HG03159 (cell line): Measurements from ENCODE around the gene PSD.

Experiments
- ATAC-seq: cut with Tn5 transposase; IDR thresholded peaks from one replicate; pipeline ENCODE4 v1.9.1; 2021; ENCODE audit warnings: mild to moderate bottlenecking, moderate library complexity; ENCODE audit not compliant: unreplicated experiment

PSD gene

DNA sequence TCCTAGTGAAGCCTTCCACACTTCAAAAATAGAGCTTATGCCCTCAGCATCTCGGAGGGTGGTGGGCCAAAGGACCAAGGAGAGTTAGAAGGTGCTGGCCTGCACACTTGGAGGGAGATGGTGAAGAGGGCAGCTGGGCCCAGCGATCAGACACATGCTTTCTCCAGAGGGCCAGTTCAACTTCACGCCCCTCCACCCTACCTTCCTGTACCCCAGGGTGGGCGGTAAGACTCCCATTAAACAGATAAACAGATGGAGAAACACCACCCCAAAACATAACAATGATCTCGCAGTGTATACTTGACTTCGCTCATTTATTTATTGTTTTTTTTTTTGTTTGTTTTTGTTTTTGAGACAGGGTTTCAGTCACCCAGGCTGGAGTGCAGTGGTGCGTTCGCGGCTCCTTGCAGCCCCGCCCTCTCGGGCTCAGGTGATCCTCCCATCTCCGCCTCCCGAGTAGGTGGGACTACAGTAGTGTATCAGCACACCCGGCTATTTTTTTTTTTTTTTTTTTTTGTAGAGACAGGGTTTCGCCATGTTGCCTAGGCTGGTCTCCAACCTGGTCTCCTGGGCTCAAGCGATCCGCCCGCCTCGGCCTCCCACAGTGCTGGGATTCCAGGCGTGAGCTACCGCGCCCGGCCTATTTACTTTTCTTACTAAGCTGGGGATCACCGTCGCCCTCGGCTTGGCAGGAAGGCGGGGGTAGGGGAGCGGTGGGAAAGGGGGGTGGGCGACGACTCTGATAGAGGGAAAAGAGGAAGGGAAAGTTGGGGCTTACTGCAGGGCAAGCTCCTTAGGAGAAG, 30.9 kb upstream of the PSD start:
- ATAC-seq, result peak; percentile 51

DNA sequence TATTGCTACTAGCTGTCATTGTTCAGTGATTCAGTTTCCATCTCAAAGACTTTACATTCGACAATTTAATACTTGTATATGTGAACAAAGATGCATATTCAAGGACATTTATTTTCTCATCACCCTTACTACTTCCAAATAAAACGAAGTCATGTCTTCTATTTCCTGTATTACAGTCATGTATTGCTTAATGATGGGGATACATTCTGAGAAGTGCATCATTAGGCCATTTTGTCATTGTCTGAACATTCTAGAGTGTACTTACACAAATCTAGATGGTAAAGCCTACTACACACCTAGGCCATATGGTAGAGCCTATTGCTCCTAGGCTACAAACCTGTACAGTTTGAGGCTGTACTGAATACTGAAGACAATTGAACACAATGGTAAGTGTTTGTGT, 26.3 kb upstream of the PSD start:
- no peak for ATAC-seq

DNA sequence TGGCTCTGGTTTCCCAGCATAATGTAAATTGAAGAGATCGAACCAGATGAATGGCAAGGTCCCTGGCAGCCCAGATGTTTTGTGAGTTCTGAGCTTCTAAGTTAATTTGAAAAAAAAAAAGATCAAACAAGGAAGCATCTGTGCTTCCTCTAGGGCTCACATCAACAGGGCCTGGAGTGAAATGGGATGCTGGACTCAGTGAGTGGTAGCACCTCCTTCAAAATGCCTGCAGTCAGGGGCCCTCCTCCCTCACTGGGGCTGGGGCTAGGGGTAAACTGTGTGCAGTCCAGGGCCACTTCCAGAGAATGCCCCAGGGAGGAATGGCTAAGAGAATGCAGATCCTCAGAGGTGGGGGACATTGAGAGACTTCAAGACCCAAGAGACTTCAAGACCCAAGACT, 19.8 kb upstream of the PSD start:
- no peak for ATAC-seq

DNA sequence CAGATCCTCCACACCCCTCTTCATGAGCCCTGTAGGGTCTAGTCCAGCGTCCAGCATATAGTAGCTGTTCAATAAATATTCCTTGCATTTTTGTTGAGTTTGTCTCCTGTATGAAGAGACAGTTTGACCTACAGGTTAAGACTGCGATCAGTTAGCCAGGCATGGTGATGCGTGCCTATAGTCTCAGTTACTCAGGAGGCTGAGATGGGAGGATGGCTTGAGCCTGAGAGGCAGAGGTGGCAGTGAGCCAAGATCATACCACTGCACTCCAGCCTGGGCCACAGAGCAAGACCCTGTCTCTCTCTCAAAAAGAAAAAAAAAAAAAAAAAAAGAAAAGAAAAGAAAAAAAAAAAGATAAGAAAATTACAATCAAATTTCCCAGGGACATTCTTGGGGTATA, 18.9 kb upstream of the PSD start:
- ATAC-seq, result no peak

DNA sequence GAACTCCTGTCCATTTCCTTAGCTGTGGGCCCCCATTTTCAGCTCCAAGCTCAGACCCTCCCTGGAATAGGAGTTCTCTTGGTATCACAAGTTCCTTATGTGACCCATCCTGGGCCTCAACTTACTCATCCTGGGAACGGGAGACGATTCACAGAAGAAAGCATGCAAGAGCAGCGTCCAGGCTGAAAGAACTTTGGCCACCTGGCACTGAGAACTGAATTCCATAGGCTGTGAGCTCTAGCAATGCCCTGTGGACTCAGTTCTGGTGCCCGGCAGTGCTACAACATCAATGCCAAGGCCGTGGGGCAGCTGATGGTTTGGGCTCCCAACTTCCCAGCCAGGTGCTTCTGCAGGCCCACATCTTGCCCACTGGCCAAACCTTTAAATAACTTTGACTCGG, 17.7 kb upstream of the PSD start:
- no peak for ATAC-seq

DNA sequence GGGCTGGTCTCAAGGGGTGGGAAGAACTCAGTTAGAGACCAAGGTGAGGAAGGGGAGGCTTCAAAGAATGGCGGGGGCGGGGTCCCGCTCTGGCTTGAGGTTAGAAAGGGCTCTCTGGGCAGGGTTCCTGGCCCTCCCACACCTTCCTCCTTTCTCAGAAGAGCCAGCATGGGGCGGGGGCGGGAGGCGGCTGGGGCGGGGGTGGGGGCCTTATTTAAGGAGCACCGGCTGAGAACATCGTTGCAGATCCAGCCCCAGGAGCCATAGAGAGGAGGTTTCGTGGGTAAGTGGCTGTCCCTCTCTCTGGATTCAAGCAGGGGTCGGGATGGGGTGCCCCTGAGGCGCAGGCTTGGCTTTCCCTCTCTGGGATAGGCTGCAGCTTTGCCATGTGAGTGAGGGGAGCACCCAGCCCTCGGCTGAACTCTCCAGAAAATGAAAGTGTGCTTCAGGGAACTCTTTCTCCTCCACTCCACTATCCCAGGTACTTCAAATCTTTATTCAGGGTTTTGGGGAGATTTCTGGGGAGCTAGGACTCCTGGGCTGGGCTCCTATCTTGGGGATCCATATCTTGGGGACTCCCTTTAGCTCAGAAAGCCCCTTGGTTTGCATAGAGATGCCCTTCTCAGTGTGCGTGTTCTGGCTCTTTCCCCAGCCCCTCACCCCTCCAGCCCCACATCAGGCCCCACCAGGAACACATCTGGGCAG, 17.1 kb upstream of the PSD start:
- ATAC-seq, result no peak

DNA sequence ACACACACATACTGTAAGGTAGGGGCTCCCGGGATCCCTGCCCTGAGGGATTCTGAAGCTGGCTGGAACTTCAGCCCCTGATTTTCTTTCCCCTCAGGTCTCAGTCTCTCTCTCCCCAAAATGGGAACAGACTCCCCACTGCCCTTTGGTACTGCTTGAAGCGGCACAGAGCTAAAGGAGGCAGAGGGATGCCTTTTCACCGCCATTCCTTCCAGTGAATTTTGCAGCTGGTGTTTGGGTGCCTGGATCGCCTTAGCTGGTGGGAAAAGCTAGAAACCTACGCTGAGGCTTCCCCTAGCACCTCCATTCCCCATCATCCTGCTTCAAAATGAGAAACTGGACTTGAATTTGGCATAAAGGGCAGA, 16.5 kb upstream of the PSD start:
- ATAC-seq, result no peak

DNA sequence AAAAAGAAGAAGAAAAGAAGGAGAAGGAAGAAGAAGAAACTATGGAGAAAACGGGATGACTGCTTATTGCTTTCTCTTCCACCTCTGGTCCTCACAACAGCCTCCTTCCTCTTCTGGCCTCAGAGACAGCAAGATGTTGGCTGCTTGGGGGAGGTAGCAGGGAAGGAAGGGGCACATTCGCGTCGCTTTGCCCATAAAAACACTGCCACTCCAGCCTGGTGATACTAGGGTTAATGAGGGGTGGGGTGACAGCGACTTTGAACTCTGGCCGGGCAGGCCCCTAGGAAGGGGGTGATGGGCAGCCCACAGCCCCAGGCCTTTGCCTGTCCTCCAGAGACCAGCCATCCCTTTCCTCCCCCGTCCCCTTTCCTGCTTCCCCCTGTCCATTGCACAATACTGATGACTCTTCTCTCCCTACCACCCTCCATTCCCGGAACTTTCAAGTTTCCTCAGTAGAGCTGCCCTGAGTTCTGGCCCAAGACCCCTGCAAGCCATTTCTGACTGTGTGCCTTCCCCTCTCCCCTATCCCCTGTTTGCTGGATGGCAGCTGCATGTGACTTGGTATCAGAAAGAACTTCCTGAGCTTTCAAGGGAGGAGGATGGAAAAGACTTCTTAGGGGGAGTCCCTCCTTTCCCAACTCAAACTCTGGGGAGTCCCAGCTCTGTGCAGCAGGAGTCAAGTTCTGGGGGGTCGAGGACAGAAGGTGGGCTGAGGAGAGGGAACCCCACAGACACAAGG, 16.0 kb upstream of the PSD start:
- ATAC-seq, result no peak

DNA sequence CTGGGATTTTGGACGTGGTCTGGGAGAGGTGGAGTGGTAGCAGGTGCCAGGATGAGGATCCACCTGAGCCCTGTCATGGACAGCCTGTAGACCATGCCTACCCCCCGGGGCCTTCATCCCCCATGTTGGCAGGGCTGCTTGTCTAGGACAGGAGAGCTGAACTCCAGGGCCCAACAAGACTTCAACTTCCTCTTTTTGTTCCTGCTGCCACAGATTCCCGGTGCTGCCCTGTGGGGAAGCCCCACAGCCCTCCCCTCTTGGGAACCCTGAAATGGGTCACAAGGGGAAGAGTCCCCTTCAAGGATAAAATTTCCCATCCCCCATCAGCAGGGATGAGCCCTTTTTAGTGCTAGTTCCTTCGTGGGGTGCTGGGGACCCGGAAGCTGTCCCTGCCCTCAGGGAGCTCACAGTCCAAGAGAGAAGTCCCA, 15.0 kb upstream of the PSD start:
- ATAC-seq, result no peak

DNA sequence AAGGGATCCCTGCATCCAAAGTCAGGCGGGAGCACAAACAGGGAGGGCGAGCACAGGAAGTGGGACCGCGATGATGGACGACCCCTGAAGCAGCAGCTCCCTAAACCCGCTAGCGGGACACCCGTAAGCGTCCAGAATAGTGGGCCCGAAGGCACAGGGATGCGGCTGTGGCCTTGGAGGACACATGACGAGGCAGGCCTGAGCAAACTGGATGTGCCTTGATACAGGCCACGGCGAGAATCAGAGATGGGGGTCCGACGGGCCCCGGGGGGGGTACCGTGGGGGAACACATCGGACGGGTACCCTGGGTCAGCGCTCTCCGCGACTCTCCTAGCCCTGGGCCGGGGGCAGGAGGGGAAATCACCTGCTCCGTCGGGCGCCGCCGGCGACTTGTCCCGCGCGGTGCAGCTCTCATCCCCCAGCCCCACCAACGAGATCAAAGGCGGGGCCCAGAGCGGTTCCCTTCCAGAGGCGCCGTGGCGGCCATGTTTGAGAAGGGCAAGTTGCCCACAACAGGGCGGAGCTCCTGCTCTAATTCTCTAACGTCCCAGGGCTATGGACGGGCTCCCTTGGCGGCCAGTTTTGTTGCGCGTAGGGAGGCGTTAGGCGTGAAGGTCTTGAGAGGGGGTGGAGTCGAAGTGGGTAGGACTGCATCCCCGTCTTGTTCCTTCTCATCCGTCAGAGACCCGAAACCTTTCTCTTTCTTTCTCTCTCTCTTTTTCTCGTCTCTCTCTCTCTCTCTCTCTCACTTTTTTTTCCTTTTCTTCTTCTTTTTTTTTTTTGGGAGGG, 13.8 kb upstream of the PSD start, which contains the start of gene CUEDC2:
TSS of gene CUEDC2 (minus strand) at position 413 of the 789 bp plus-strand sequence. CDS start 7,386 bp downstream, outside the sequence.
- ATAC-seq, result peak; percentile 78

DNA sequence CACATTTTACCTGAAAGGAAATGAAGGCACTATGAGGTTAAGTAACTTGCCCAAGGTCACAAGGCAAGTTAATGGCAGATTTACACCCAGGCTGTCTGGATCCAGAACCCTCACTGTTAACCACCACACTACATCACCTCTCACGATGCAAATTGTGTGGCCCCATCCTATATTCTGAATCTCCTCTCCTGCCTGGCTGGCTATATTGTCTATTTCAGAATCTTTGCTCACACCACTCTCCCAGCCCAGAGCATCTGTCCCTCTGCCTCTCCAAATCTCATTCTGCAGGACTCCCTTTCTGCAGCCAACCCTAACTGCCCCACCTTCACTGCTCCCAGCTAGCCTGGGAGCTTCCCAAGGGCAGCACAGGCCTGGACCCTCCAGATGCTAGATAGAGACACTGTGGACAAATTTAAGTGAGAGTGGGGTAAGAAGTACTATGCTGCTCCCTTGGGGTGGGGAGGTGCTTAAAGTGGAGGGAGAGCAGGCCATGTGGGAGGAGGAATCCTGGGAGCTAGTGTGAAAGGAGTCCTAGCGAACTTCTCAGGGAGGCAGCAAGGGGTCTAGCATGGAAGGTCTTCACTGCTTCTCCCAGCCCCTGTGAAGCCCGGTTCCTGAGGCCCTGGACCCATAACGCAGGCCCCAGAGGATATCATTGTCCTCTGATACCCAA, 13.0 kb upstream of the PSD start:
- ATAC-seq, result peak; percentile 1

DNA sequence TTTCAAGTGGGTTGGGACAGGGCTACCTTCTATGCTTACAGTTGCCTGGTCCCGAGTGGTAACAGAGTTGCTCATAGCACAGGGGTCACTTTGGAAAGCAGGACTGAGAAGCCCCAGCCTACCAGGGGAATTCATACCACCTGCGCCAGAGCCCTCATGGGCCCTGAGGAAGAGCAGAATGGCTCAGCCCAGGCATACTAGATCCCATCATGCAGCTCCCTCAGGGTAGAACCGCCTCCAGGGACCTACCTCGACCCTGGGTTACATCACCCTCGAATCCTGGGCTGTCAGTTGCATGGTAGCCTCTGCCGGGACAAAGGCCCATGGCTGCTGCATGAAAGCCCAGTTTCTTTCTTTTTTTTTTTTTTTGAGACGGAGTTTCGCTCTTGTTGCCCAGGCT, 10.9 kb upstream of the PSD start:
- ATAC-seq, result no peak

DNA sequence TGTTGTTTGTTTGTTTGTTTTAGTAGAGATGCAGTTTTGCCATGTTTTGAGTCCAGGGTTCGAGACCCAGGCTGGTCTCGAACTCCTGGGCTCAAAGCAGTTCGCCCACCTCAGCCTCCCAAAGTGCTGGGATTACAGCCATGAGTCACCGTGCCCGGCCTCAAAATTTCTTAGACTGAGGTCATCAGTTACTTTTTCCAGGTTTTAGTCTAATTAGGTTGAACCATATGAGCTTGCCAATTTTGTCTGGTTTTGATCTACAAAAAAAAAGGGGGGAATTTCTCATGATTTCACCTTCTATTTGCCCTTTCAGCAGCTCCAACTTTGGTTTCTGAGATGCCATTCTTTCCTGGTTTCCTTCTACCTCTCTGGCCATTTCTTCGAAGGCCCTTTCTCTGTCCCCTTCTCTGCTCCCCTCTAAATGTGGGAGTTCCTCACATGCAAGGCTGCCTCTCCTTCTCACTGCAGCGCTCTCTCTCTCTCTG, 8.3 kb upstream of the PSD start:
- ATAC-seq, result no peak

DNA sequence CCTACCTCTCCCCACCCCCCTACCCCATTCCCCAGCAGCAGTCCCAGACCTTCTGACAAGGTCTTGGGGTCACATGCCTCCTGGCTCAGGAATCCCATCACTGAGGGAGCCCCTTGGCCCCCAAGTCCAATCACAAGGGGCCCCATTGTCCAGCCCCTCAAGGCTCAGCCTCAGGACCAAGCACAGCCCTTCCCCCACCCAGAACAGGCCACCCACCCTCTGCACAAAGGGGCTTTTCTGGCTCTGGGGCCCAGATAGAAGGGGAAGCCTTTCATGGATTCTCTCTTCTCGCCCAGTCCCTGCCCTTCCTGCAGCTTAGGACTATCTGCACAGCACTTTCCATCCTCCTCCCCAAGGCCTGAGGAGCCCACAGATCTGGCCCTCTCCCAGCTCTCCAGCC, 6.9 kb upstream of the PSD start:
- no peak for ATAC-seq

DNA sequence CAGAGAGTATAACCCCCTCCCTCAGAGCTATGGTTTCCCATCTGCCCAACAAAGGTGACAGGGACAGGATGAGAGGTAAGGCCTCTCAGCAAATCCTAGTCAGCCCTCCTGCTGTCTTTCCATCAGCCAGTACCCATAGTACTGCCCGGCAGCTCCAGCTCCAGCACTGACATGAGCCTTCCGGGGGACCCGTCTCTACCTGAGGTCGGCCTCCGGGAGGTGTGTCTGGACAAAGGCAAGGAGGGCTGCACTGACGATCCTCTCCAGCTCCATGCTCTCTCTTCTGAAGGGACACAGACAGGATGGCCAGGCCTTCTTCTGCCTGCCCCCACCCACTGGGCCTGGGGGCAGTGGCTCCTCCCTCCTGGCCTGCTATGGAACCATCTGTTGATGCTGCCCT, 6.3 kb upstream of the PSD start:
- no peak for ATAC-seq

DNA sequence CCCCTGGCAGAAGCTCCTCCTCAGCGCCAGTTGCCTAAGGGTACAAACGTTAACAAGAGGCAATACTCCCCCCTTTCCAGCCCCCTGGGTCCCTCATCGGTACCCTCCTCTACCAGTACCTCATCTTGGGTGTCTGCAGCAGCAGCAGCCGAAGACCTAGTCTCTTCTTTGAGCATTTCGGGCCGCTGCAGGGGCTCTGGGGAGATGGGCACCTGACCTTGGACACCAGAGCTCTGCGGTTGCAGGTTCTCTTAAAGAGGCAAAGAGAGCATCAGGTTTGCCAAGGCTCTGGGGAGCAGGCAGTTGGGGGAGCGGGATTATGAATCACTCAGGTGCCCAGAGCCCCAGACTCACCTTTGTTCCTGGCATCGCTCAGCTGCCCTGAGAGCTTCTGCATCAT, 5.6 kb upstream of the PSD start:
- no peak for ATAC-seq

DNA sequence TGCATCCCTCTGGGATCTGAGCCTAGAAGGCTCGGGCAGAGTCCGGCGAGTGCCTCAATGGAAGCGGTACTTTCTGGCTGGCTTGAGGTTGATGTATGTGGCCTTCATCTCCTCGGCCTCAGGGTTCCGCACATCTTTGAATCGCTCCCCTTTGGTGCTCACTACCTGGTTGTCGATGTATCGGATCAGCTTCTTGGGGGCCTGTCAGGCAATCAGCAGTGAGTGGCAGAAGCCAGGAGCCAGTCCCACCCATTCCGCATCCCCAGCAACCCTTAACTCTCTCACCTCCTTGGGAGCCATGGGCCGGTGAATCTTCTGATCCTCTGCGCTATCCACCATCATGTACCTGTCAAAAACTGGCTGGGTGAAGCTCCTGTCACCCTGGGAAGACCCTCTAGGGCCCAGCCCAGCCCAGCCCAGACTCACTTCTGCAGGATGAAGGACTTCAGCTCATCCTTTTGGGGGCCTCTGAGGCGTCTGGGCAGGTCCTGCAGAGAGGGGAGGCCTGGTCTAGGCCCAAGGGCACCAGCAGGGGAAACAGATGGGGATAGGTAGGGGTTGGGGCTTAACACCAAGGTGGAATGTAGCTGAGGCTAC, 4.9 kb upstream of the PSD start:
- ATAC-seq, result no peak

DNA sequence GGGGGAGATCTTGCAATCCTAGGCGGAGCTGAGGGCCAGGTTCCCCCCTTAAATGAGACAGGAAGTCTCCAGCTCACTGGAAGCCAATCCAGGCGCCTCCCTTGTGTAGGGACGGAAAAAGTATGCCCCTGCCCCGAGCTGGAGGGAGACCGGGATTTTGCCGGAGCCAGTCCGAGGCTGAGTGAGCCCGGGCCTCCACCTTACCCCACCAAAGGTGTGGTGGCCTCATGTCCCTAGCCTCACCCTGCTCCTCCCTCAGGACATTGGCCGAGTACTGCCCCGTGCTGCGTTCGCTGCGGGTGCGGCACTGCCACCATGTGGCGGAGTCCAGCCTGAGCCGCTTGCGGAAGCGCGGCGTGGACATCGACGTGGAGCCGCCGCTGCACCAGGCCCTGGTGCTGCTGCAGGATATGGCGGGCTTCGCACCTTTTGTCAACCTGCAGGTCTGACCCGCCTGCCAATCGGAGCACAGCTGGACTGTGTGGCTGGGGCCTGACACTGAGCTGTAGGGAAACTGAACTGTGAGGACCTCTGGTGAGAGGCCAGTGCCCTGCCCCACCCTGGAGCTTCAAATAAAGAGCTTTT, 4.1 kb upstream of the PSD start:
- ATAC-seq, result no peak

DNA sequence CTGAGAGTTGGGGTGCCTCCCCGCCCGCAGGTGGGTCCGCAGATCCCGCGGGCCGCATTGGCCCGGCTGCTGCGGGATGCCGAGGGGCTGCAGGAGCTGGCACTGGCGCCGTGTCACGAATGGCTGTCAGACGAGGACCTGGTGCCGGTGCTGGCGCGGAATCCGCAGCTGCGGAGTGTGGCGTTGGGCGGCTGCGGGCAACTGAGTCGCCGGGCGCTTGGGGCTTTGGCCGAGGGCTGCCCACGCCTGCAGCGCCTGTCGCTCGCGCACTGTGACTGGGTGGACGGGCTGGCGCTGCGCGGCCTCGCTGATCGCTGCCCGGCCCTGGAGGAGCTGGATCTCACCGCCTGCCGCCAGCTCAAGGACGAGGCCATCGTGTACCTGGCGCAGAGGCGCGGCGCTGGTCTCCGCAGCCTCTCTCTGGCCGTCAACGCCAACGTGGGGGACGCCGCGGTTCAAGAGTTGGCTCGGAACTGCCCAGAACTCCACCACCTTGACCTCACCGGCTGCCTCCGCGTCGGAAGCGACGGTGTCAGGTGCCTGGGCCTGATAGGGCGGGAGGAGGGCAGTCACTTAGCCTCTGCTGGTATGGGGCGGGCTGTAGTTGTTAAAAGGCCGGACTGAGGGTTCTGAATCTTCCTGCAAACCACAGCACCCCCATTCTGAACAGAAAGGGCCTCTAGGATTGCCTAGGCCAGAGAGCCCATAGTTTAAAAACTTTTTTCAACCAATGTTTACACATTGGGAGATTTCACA, 3.4 kb upstream of the PSD start:
- peak; percentile 1 for ATAC-seq
